Stomach (tissue), 9 donors: ENCODE results near the gene TRIM26. TPM values are rescaled to one million over a fixed set of nuclear protein-coding genes. Genes with fewer than 3 reads are reported as not detected.

ENCODE experiments used
- DNase-seq, 2 donors: peaks; one replicate each; pipeline versions ENCODE4 v3.0.0 to v3.0.0-alpha.2; 2013 to 2019
- H3K27ac ChIP-seq, 5 donors: fragments of 200-600 bp in 4 of 5; sonication (generic) in 4 of 5; one replicate each; pipeline ENCODE4 v1.5.1; 2013 to 2019; ENCODE audit warnings: mild to moderate bottlenecking in 1 of 5, moderate library complexity in 1 of 5
- H3K27me3 ChIP-seq, 3 donors: fragments of 200-600 bp; sonication (generic); one replicate each; pipeline ENCODE4 v1.5.1; 2017 to 2019; ENCODE audit warnings: mixed run types in 1 of 3
- H3K36me3 ChIP-seq, 4 donors: fragments of 200-600 bp; sonication (generic); 1 replicate in 3 of 4; 2 replicates in 1 of 4; pipeline ENCODE4 v1.5.1; 2016 to 2019
- H3K4me1 ChIP-seq, 4 donors: fragments of 200-600 bp; sonication (generic); one replicate each; pipeline ENCODE4 v1.5.1; 2016 to 2019
- H3K4me3 ChIP-seq, 4 donors: fragments of 200-600 bp; sonication (generic) in 3 of 4; one replicate each; pipeline ENCODE4 v1.5.1; 2016 to 2019; ENCODE audit warnings: mild to moderate bottlenecking in 1 of 4
- H3K9me3 ChIP-seq, 4 donors: fragments of 200-600 bp; sonication (generic); one replicate each; pipeline ENCODE4 v1.5.1; 2016 to 2019
- CTCF ChIP-seq, 7 experiments: fragments of 450-650 bp in 4 of 7; fragments of 200-600 bp in 3 of 7; sonication (generic) in 3 of 7; IDR thresholded peaks; one replicate each; pipeline ENCODE4 v1.5.1; 2016 to 2019; ENCODE audit warnings: antibody characterized with exemption in 7 of 7, control low read depth in 2 of 7, mild to moderate bottlenecking in 1 of 7
- EP300 ChIP-seq: sonication (generic); formaldehyde crosslinking; IDR thresholded peaks from one replicate; pipeline ENCODE4 v1.6.1; 2017; ENCODE audit warnings: antibody characterized with exemption
- POLR2A ChIP-seq, 4 donors: fragments of 450-650 bp; IDR thresholded peaks; one replicate each; pipeline ENCODE4 v1.6.1; 2016; ENCODE audit warnings: antibody characterized with exemption in 4 of 4, control low read depth in 2 of 4, mild to moderate bottlenecking in 1 of 4, moderate library complexity in 1 of 4
- POLR2AphosphoS5 ChIP-seq, 3 donors: sonication (generic); formaldehyde crosslinking; IDR thresholded peaks; one replicate each; pipeline ENCODE4 v1.6.1; 2016; ENCODE audit warnings: antibody characterized with exemption in 3 of 3
- WGBS, 5 donors: extraction: QIAGEN DNeasy Blood & Tissue Kit in 3 of 5; methylation state at CpG; one replicate each; pipeline versions ENCODE4 v1.1.5 to v1.1.7; 2013 to 2018; 5-methylcytosine and 5-hydroxymethylcytosine counted together
- intact Hi-C: fragments of 100-400 bp; cut with DNase I; formaldehyde crosslinking; loops from one replicate; pipeline ENCODE4 v1.15.1; 2023; ENCODE audit warnings: low total_unique reads
- polyA plus RNA-seq, 3 donors: library from polyadenylated mRNA; stranded (reverse); fragments of 200-250 nt; gene quantifications; one replicate each; pipeline ENCODE4 v1.2.3, GENCODE V29; 2013
- total RNA-seq, 5 donors: library from RNA; depleted of rRNA; stranded (reverse); fragments of >200 nt; gene quantifications; one replicate each; pipeline versions ENCODE4 v1.1.0 to v1.2.3, GENCODE V29; 2014 to 2016
- donor health status: healthy with polysubstance abuse.
- donor health status: Bipolar disorder and iron deficiency.
- donor health status: healthy.

Gene TRIM26
- total and polyA plus RNA-seq, 8 donors = 25.1 to 53.9 (median 30.4) TPM

- TF ChIP-seq EP300 = no peak
- no peaks in the 10 kb centered on the region for H3K27me3 ChIP-seq
- H3K9me3 ChIP-seq = no peaks in the 10 kb centered on the region
- H3K4me1 ChIP-seq = no peaks in the 10 kb centered on the region
- no peak overlapping the region for H3K27ac ChIP-seq
- no peak for DNase-seq
- intact Hi-C loops = no loop called here
- WGBS, 5 donors = 86 to 90% (median 89%) methylated on average over 8 of the region's 8 CpGs
- no peak overlapping the region for H3K4me3 ChIP-seq
- peaks cover 70 to 98% (median 94%) of the 10 kb centered on the region in 4 donors for H3K36me3 ChIP-seq
Measured at GRCh38 chr6:30194797-30195690, 18.2 kb downstream of the TRIM26 start.

GRCh38 chr6:30192076-30192475 lies 21.1 kb downstream of the TRIM26 start:
- no peak for TF ChIP-seq CTCF (IDR thresholded peaks at IDR 0.05)
- no peak for TF ChIP-seq POLR2A (IDR thresholded peaks at IDR 0.05)
- no peak for TF ChIP-seq POLR2AphosphoS5 (IDR thresholded peaks at IDR 0.05)
- no peak for TF ChIP-seq EP300
- no peak for DNase-seq
- Histone ChIP-seq H3K27me3 (no peaks in the 10 kb centered on the region), H3K36me3 (peaks cover 70 to 94% (median 91%) of the 10 kb centered on the region in 4 donors), H3K4me3 (no peak overlapping the region), H3K9me3 (no peaks in the 10 kb centered on the region), H3K4me1 (no peaks in the 10 kb centered on the region), H3K27ac (no peak overlapping the region)
- 91 to 97% (median 95%) methylated on average over 7 of the region's 7 CpGs for WGBS, 5 donors
- intact Hi-C loops = no loop called here

GRCh38 chr6:30188541-30188940 lies 24.7 kb downstream of the TRIM26 start:
- 93 to 96% (median 96%) methylated on average over 5 of the region's 5 CpGs for WGBS, 5 donors
- Histone ChIP-seq H3K27ac (no peak overlapping the region), H3K27me3 (no peaks in the 10 kb centered on the region), H3K9me3 (no peaks in the 10 kb centered on the region), H3K36me3 (peaks cover 53 to 87% (median 84%) of the 10 kb centered on the region in 4 donors), H3K4me1 (no peaks in the 10 kb centered on the region), H3K4me3 (no peak overlapping the region)
- intact Hi-C loops = no loop called here
- TF ChIP-seq POLR2AphosphoS5 (IDR thresholded peaks at IDR 0.05) (no peak), CTCF (IDR thresholded peaks at IDR 0.05) (no peak), EP300 (no peak)
- DNase-seq = no peak

- TF ChIP-seq POLR2AphosphoS5 (IDR thresholded peaks at IDR 0.05) (no peak), EP300 (no peak), POLR2A (IDR thresholded peaks at IDR 0.05) (no peak), CTCF (IDR thresholded peaks at IDR 0.05) (no peak)
- no peak for DNase-seq
- Histone ChIP-seq H3K27ac (no peak overlapping the region), H3K4me1 (no peaks in the 10 kb centered on the region), H3K27me3 (no peaks in the 10 kb centered on the region), H3K4me3 (no peak overlapping the region), H3K36me3 (peaks cover 44 to 65% (median 63%) of the 10 kb centered on the region in 4 donors), H3K9me3 (peaks cover 0 to 2% (median 0%) of the 10 kb centered on the region in 4 donors)
- intact Hi-C loops = no loop called here
- WGBS, 5 donors = 92 to 95% (median 94%) methylated on average over 20 of the region's 20 CpGs
Measured at GRCh38 chr6:30185846-30186484, 27.2 kb downstream of the TRIM26 start.
